GM19328 (cell line): ENCODE measurements around the gene EIF5B.
"Not testable (repeated sequence)": the region's sequence is repeated elsewhere in the genome, so short reads cannot be mapped to it uniquely, and the experiment has no call there.

Experiments used
- ATAC-seq: cut with Tn5 transposase; IDR thresholded peaks from one replicate; pipeline ENCODE4 v1.9.1; 2021; ENCODE audit warnings: mild to moderate bottlenecking, moderate library complexity; ENCODE audit not compliant: unreplicated experiment

The EIF5B gene, protein sequence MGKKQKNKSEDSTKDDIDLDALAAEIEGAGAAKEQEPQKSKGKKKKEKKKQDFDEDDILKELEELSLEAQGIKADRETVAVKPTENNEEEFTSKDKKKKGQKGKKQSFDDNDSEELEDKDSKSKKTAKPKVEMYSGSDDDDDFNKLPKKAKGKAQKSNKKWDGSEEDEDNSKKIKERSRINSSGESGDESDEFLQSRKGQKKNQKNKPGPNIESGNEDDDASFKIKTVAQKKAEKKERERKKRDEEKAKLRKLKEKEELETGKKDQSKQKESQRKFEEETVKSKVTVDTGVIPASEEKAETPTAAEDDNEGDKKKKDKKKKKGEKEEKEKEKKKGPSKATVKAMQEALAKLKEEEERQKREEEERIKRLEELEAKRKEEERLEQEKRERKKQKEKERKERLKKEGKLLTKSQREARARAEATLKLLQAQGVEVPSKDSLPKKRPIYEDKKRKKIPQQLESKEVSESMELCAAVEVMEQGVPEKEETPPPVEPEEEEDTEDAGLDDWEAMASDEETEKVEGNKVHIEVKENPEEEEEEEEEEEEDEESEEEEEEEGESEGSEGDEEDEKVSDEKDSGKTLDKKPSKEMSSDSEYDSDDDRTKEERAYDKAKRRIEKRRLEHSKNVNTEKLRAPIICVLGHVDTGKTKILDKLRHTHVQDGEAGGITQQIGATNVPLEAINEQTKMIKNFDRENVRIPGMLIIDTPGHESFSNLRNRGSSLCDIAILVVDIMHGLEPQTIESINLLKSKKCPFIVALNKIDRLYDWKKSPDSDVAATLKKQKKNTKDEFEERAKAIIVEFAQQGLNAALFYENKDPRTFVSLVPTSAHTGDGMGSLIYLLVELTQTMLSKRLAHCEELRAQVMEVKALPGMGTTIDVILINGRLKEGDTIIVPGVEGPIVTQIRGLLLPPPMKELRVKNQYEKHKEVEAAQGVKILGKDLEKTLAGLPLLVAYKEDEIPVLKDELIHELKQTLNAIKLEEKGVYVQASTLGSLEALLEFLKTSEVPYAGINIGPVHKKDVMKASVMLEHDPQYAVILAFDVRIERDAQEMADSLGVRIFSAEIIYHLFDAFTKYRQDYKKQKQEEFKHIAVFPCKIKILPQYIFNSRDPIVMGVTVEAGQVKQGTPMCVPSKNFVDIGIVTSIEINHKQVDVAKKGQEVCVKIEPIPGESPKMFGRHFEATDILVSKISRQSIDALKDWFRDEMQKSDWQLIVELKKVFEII

DNA sequence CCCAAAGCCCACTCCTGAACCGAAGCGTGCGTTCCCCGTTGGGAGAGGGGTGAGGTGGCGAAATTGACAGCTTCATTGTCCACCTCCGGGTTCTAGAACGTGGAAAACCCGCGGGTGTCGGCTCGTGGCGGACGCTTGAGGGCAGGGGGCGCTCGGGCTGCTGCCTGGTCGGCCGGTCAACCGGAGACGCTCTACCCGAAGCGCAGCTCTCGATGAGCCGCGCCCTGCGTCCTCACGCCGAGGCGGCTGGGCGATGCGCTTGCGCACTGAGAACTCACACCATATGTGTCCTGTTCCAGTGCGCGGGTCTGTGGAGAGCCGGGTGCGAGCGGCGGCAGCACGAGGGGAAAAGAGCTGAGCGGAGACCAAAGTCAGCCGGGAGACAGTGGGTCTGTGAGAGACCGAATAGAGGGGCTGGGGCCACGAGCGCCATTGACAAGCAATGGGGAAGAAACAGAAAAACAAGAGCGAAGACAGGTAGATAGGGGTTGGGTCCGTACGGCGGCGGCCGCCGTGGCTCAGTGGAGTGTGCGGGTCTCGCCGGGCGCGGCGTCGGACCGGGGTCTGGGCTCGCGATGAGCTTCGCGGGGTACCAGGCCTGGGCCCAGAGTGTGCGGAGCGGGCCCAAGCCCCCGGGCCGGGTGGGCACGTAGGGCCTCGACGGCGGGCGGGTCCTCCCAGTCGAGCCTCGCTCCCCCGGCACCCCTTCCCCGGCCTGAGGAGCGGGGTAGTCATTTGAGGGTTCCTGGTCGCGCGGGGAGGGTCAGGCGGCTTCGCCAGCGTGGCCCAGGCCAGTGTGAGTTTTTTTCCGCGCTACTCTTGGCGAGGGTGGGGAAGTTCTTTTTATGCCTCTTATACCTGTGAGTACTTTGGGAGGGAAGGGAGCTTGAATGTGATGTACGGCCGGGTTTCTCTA is at the start of gene EIF5B:
Gene EIF5B, plus strand, starts transcription at position 277 of the 916 bp plus-strand sequence. Its CDS starts 166 bp downstream, at position 443.
- peak; percentile 56 for ATAC-seq

DNA sequence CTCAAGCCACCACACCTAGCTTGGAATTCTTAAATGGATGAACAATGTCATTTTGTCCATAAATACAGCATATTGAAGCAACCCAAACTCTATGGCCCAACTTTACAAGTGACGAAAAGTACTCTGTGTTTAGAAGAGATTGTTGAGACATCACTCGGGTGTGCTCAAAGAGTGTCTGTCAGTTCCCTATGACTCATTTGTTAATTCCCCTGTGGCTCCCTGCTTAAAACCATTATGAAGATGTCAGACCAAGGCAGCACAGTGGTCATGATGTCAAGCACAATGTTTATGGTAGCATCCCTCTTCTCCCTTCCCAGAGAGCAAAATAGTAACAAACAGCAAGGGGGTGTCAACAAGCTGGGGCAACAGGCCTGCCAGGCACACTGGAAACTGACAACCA is 39.2 kb upstream of the EIF5B start:
- no peak for ATAC-seq

DNA sequence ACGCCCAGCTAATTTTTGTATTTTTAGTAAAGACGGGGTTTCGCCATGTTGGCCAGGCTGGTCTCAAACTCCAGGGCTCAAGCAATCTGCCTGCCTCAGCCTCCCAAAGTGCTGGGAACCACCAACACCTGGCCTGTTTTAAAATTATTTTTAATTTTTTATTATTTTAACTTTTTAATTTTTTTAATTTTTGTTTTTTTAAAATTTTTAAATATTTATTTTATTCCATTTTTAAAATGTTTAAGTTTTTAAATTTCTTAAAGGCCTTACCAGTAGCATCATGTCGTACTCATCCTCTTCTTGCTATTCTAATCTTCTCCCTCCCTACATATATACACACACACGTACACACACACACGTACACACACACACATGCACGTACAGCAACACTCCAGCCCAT is 37.6 kb upstream of the EIF5B start:
- ATAC-seq, result no peak

DNA sequence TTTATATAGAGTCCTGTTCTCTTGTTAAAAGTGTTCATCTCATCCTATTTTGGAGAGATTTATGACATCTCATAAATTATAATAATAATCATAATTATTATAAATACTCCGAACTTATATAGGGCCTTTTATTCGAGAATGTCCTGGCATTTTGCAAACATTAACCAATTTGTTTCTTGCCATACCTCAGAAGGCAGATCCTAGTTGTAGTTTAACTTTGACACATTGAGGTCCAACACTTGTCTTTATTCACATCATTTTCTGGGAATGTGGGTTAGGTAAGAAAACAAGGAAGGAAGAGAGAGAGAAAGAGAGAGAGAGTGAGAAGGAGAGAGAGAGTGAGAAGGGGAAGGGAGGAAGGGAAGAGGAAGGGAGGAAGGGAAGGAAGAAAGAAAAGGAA is 36.1 kb upstream of the EIF5B start, which contains the start of gene LYG1:
Gene LYG1, minus strand, starts transcription at position 101 of the 400 bp plus-strand sequence. CDS start 5,527 bp downstream, outside the sequence.
- not testable (repeated sequence) for ATAC-seq

DNA sequence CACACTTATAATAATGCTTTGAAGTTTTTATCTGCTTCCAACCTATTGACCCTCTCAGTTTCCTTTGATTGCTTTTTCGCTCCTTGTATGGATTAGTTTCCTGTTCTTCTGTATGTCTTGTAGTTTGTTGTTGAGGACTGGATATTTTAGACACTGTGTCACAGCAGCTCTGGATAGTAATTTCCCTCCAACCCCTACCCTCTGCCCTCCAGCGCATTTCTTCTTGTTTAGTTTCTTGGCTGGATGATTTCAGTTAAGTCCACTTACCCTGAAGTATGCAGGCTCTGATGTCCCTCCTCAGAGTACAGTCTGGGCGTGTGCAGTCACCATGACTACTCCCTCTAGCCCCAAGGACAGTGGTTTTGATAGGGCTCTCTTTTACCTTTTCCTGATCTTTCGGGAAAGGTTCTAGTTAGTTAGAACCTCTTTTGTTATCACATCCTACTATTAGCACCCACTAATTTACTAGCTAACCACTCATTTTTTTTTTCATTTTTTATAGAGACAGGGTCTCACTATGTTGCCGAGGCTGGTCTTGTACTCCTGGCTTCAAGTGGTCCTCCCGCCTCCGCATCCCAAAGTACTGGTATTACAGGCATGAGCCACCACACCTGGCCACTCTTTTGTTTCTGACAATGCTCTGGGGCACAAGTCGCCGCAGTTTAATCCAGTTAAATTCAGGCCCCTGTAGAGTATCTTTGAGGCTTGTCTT is 19.9 kb upstream of the EIF5B start:
- ATAC-seq, result no peak

DNA sequence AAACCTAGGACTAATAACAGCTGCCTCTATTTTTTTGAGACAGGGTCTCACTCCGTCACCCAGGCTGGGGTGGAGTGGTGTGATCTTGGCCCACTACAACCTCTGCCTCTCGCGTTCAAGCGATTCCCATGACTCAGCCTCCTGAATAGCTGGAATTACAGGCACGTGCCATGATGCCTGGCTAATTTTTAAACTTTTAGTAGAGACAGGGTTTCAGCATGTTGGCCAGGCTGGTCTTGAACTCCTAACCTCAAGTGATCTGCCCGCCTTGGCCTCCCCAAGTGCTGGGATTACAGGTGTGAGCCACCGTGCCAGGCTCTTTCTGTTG is 19.4 kb upstream of the EIF5B start:
- not testable (repeated sequence) for ATAC-seq

DNA sequence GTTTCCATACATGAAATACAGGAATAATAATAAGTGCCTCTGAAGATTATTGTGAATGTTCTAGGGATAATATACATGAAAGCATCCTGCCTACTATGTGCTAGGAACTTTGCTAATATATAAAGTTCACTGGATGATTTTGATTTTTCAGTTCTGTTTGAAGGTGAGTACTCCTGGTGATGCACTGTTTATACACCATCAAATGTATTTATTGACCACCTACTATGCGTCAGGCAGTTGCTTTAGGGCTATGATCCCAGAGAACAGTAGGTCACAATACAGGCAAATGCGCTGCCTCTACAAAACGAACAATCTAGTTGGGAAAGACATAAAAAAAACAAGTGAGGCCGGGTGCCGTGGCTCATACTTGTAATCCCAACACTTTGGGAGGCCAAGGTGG is 11.8 kb upstream of the EIF5B start:
- no peak for ATAC-seq

DNA sequence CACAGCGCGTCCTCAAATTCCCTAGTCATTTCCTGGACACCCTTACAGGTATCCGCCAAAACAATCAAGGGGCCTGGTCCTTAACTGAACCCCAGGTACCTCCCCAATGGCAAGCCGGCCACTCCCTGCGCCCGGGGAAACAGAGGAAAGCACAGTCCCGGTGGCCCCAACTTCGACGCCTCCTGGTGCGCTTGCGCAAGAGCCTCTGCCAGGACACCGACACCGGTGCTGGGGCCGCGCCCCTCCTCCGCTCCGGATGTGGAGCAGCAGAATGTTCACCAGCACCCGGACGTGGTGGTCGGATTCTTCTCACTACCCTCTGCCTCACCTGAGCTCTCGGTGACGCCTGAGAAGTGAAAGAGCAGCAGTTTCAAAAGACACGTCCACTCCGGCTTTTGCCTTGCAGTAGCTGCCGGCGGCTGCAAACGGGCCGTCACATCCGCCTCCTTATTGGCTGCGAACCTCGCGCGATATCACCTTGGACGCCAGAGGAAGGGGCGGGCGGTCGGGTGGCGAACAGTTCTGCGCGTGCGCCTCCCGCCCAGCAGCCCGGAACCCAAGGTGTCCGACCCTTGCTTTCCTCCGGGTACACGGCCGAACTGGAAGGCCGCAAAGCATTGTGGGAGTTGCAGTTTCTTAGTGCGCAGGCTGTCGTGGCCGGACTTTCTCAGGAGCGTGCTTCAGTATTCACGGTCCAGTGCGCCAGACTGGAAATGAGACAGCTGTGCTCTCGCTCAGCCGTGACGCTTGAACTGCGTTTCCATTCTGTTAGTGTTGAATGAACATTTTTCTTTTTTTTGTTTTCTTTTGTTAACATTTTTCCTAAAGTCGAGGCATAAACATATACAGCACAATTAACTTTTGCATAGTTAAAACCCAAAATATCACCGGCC is 1.0 kb upstream of the EIF5B start, which contains the start of gene TXNDC9:
Gene TXNDC9, minus strand, starts transcription at position 423 of the 893 bp plus-strand sequence. CDS start 3,123 bp downstream, outside the sequence.
- ATAC-seq, result peak; percentile 68

DNA sequence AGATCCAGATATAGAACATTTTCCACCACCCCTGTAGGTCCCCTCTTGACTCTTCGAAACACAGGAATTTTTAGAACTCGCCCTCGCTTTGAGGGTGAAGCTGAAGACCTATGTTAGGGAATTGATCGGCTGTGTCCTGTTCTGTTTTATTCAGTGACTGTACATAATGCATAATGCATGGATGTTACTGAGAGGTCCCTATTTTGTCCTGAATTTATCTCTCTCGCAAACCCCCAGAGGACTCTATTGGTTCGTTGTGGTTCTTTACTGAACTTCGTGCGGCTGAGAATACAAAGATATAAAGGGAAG is 431 bp upstream of the EIF5B start:
- ATAC-seq, result peak; percentile 6

DNA sequence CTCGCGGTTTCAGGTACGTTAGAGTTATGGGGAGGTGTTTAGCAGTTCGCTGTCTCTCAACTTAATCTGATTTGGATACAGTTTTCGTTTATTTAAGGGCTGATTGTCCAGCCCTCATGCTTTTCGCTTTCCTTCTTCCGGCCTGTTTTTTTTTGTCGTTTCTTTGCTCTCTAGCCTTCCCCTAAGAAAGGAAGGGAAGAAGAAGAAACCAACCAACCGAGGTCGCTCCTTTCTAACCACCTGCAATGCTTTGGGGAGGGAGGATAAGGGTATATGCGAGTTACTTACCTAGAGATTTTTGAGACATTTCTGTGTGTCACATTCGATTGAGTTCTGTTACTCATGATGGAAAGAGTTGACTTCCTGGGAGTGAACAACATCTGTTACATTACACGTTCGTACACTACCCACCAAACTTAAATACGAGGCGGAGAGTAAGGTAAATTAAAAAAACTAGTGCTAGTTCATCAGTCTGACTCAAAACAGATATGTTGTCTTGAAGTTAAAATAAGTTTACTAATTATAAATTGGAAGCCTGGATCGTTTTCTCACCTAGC is 918 bp downstream of the EIF5B start:
- no peak for ATAC-seq

DNA sequence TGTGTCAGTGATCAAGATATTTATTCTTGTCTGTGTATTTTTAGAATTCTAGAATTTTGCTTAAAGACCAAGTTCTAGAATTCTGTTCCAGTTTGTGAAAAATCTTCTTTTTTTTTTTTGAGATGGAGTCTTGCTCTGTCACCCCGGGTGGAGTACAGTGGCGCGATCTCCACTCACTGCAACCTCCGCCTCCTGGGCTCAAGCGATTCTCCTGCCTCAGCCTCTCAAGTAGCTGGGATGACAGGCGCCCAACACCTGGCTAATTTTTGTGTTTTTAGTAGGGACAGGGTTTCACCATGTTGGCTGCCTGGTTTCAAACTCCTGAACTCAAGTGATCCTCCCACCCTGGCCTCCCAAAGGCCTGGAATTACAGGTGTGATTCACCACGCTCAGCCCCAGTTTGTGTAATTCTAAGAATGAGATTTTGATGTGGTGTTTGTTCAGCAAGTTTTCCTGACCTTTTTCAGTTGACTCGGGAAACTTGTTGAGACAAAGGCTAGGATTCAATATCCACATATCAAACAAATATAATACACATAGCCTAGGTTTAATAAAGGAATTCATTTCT is 3.6 kb downstream of the EIF5B start:
- ATAC-seq, result no peak

DNA sequence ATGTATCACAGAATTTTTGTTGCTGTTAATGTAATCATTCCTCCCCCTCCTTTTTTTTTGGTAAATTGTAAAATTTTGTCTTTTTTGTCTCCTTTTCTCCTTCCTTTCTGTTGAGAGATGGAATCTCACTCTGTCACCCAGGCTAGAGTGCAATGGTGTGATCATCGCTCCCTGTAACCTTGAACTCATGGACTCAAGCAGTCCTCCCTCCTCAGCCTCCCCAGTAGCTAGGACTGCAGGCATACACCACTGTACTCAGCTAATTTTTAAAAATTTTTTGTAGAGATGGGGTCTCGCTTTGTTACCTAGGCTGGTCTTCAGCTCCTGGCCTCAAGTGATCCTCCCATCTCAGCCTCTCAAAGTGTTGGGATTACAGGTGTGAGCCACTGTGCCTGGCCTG is 5.3 kb downstream of the EIF5B start:
- ATAC-seq, result no peak

DNA sequence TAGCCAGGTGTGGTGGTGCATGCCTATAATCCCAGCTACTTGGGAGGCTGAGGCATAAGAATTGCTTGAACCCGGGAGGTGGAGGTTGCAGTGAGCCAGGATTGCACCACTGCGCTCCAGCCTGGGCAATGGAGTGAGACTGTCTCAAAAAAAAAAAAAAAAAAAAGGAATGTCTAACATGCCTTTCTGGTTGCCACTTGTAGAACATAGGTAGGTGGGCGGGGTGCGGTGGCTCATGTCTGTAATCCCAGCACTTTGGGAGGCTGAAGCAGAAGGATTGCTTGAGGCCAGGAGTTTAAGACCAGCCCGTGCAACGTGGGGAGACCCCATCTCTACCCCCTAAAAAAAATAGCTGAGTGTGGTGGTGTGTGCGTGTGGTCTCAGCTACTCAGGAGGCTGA is 8.3 kb downstream of the EIF5B start:
- ATAC-seq, result not testable (repeated sequence)

DNA sequence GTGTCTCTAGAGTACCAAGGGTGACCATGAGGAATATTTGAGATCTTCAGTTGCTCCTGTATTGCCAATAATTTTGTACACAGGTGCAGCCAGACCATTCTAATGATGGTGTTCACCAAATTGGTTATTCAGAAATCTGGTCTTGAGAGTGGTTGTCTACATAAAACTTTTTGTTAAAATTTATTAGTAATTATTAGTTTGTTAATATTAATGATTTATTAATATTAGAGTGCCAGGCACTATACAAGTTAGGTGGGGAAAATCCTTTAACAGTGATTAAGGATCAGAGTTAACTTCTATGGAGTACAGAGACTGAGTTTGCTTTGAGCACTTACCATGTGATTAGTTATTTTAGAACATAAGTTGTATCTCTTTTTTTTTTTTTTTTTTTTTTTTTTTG is 9.0 kb downstream of the EIF5B start:
- no peak for ATAC-seq

DNA sequence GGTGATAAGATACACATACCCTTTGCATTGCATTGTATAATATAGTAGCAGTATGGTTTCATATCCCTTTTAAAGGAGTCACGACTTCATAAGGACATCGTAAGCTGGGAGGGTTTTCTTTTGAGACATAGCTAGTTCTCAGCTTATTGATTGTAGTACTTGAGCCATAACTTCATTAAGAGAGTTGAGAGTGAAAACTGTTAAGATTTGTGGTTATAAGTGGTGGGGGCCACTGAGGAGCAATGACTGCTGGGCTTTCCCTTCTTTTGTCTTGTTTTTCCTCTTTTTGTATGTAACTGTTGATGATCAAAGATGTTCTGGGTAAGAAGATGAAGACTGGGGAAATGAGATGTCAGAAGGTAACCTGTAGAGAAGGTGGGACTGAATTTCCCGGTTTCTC is 11.0 kb downstream of the EIF5B start:
- no peak for ATAC-seq

DNA sequence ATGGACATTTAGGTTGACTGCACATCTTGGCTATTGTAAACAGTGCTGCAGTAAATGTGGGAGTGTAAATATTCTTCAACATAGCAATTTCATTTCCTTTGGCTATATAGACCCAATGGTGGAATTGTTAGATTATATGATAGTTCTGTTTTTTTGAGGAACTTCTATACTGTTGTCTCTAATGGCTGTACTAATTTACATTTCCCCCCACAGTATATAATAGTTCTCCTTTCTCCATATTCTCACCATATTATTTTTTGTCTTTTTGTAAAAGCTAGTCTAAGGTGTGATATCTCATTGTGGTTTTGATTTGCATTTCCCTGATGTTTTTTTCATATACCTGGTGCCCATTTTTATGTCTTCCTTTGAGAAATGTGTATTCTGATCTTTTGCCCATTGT is 13.0 kb downstream of the EIF5B start:
- ATAC-seq, result no peak

DNA sequence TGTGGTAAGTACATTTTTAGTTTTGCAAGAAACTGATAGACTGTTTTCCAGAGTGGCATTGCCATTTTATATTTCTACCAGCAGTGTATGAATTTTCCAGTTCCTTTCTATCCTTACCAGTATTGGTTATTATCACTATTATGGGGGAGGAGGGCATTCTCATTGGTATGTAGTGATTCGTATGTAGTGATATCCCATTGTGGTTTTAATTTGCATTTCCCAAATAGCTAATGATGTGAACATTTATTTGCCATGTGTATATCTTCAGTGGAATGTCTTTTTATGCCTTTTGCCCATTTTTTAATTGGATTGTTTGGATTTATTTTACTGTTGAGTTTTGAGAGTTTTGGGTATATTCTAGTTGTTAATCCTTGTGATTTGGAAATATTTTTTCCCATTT is 16.9 kb downstream of the EIF5B start:
- ATAC-seq, result no peak

DNA sequence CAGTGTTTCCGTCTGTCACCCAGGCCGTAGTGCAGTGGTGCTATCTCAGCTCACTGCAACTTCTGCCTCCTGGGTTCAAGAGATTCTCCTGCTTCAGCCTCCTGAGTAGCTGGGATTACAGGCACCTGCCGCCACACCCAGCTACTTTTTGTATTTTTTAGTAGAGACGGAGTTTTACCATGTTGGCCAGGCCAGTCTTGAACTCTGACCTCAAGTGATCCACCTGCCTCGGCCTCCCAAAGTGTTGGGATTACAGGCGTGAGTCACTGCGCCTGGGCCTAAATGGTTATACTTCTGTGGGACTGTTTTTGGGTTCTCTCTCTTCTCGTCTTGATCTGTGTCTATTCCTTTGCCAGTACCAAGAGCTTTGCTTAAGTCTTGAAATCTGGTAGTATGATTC is 17.6 kb downstream of the EIF5B start:
- ATAC-seq, result not testable (repeated sequence)
